CD4-positive, alpha-beta T cell treated with Interleukin-12 subunit alpha and Interleukin-12 subunit beta, for 1 hour (primary cell): ENCODE results near the gene SPAG5.
A peak's percentile ranks its signal among the peaks of the same experiment; 100 is the strongest.
"Not testable (repeated sequence)": the region's sequence is repeated elsewhere in the genome, so short reads cannot be mapped to it uniquely, and the experiment has no call there.

Experiments used
- DNase-seq: peaks from one replicate; pipeline ENCODE4 v3.0.0-alpha.2; 2020

SPAG5 gene

DNA sequence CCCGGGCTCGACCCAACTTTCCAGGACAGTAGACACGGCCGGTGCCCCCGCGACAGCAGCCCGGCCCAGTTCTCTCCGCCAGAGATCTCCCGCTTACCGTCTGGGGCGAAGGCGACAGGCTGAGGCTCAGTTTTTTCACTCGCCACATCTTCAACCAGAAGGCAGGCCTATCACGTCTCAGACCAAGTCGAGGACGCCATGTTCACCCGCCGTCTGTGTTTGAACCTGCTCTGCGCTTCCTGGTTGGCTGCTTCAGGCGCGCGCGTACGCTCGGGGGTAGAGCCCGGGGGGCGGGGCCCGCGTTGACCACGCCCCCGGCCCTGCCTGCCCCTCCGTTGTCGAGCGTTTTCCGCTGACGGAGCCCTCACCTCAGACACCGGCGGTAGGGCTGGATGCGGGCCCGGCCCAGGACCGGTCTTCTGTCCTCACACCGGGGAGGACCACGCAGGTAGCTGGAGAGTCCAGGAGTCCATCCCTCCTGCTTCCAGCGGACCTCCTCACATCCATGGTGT is at the start of gene SPAG5:
TSS of gene SPAG5 (minus strand) at position 227 of the 512 bp plus-strand sequence. CDS start at position 148, 79 bp downstream.
- peak; percentile 96 for DNase-seq

- DNase-seq, result no peak
These were observed 47.4 kb upstream of the SPAG5 start for GRCh38 chr17:28646039-28646754.

- no peak for DNase-seq
These were observed 46.7 kb upstream of the SPAG5 start for GRCh38 chr17:28645576-28645939.

DNA sequence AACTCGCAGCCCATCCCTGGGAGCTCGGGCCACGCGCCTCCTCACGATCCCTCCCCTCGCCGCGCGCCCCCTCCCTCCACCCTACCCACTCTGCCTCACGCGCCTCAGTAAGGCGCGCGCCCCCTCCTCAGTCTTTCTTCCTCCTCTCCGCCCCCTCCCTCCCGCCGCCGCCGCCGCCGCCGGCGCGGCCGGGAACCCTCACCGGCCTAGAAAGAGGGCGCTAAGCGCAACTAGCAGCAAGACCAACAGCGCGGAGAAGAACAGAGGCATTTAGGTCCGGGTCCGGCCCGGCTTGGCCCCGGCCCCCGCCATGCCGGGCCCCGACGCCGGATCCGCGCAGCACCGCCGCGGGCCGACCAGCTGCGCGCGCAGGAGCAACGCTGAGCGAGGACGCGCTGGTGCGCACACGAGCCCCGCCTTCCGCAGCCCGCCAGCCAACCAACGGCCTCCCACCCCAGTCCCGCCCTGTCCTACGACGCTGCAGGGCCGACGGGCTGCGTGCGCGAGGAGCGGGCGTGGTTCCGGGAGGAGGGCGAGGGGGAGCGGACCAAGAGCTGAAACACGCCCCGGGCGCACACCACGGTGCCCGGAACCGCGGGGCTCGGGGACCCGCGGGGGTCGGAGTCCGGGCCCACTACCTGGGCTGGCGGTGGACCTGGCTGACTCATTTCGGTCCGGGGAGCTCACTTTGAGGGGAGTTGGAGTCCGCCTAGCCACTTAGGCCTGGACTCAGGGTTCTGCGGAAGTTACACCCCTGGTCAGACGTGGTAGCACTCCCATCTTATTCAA is 46.2 kb upstream of the SPAG5 start, which contains the start of gene BLTP2:
TSS of gene BLTP2 (minus strand) at position 372 of the 789 bp plus-strand sequence. CDS start at position 270, 102 bp downstream.
- DNase-seq, result peak; percentile 96

GRCh38 chr17:28643983-28644786 is 45.4 kb upstream of the SPAG5 start:
- peak; percentile 25 for DNase-seq

DNA sequence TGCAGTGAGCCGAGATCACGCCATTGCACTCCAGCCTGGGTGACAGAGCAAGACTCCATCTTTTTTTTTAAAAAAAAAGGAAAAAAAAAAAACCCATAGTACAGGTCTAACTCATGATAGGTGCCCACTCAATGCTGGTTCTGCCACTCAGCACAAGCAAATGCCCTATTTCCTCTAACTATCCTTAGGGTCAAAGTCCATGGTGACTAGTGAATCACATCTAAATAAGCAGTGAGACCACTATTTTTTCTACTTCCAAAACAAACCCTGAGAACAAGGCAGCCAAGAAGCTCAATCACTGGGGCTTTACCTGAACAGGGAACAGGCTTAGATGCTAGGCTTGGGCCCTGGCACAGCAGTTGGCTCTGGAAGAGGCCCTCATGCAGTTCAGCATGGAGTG is 42.8 kb upstream of the SPAG5 start:
- no peak for DNase-seq

DNA sequence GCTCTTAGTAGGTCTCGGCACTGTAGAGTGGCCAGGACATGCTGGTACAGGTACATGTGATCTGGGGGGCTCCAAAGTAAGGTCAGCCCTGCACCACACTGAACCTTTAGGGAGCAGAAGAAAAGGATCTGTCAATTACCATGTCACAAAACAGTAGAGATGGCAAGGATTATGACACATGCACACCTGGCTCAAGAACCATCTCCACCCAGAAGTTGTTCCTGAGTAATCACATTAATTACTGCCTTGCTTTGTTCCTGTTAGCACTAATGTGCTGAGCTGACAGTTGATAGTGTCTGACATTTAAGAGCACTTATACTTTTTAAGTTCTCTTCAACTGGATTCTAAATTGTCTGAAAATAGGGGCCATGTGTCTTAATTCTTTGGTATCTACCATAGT is 36.7 kb upstream of the SPAG5 start:
- DNase-seq, result no peak

- no peak for DNase-seq
These were observed 35.5 kb upstream of the SPAG5 start for GRCh38 chr17:28634206-28634865.

- DNase-seq, result no peak
These were observed 28.0 kb upstream of the SPAG5 start for GRCh38 chr17:28626818-28627217.

GRCh38 chr17:28624148-28624547 is 25.3 kb upstream of the SPAG5 start:
- no peak for DNase-seq

DNA sequence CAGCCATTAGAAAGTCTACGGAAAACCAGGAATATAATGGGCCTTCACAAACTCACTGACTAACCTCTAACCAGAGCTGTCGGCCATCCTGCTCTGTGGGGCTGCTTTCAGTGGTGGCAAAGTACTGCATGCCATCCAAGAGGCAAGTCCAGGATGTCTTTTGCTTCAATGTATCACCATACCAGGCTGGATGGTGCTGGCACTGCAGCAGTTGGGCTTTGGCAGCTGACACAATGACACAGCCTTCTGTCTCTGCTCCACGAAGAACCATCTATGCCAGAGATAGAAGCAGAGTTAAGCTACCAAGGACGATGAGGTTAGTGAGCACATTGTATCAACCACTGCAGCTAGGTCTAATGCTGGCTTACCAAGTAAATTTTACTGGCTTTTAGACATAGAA is 24.9 kb upstream of the SPAG5 start:
- no peak for DNase-seq

- no peak for DNase-seq
These were observed 23.4 kb upstream of the SPAG5 start for GRCh38 chr17:28622186-28622585.

DNA sequence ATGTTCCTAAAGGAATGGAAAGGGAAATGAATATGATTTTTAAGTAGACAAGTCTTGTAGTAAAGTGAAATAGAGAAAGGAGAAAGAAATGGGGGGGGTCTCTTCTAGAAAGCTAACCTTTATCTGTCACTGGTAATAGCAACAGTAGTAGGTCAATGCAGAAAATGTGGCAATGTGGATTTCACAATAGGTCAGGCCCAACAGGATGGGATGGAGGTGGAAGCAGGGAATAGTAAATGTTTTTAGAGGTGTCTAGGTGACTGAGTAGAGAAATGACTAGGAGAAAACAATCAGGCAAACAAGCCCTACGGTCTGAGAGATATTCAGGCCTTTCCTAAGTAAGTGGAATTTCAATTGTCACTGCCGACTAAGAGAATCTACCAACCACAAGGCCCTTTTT is 21.2 kb upstream of the SPAG5 start:
- no peak for DNase-seq

GRCh38 chr17:28618464-28618863 is 19.6 kb upstream of the SPAG5 start:
- no peak for DNase-seq

- DNase-seq, result no peak
These were observed 17.5 kb upstream of the SPAG5 start for GRCh38 chr17:28616281-28616680.

- no peak for DNase-seq
These were observed 16.6 kb upstream of the SPAG5 start for GRCh38 chr17:28615260-28615940.

- no peak for DNase-seq
These were observed 15.1 kb upstream of the SPAG5 start, which contains the start of gene RSKR for GRCh38 chr17:28613931-28614381. Gene RSKR, minus strand, starts transcription at chr17:28614185. Its CDS starts 24 bp downstream, at chr17:28614161.

- DNase-seq, result peak; percentile 46
These were observed 14.4 kb upstream of the SPAG5 start for GRCh38 chr17:28612936-28613872.

DNA sequence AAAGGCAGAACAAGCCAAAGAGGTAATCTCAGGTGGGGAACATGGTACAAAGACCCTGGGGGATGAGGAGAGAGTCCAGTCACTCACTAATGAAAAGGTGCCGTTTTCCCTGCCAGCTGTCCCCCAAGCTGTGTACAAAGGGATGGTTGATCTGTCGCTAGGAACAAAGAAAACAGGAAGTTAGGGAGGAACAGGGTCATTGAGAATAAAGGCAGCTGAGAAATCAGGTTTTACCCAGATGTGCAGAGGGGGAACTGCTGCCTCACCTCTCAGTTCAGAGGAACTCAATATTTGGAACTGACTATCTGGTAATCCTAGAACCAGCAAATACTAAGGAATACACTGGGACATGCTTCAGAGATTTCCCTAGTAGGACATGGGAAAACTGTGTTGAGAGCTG is 13.7 kb upstream of the SPAG5 start:
- no peak for DNase-seq

DNA sequence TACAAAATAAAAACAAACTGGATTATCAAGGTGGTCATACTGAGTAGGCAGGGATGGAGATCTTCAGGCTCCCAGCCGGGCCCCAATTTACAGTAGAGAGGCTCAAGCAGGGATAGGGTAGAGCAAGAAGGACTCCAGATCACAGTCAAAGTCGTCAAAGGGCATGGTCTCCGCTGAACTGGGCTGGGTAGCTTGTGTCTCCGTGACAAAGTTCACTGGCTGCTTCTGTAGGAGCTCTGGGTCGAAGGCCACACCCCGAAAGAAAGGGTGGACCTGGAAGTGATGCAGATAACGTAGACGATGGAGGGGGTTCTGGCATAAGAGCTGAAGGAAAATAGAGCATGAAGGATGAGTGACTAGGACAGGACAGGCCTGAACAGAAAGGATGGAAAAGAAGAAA is 11.6 kb upstream of the SPAG5 start:
- no peak for DNase-seq

DNA sequence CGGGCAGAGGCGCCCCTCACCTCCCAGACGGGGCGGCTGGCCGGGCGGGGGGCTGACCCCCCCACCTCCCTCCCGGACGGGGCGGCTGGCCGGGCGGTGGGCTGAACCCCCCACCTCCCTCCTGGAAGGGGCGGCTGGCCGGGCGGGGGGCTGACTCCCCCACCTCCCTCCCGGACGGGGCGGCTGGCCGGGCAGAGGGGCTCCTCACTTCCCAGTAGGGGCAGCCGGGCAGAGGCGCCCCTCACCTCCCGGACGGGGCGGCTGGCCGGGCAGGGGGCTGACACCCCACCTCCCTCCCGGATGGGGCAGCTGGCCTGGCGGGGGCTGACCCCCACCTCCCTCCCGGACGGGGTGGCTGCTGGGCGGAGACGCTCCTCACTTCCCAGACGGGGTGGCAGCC is 5.2 kb upstream of the SPAG5 start:
- DNase-seq, result not testable (repeated sequence)
